H9 (cell line): ENCODE measurements around the gene HS3ST3B1. TPM values are rescaled to one million over a fixed set of nuclear protein-coding genes. Genes with fewer than 3 reads are reported as not detected.

Experiments
- DNase-seq: peaks from one replicate; pipeline ENCODE4 v3.0.0-alpha.2; 2017
- H2AFZ ChIP-seq: one replicate; pipeline ENCODE4 v1.6.1; 2013; ENCODE audit warnings: mild to moderate bottlenecking, low read length, control low read depth, moderate library complexity
- H2AK5ac ChIP-seq: 2 replicates; pipeline ENCODE4 v1.6.1; 2013; ENCODE audit warnings: low read length, control low read depth, mixed read lengths; ENCODE audit not compliant: insufficient read length
- H2BK120ac ChIP-seq: one replicate; pipeline ENCODE4 v1.6.1; 2013; ENCODE audit warnings: low read depth, mild to moderate bottlenecking, low read length, control low read depth, inconsistent platforms; ENCODE audit not compliant: poor library complexity, severe bottlenecking
- H2BK12ac ChIP-seq: 2 replicates; pipeline ENCODE4 v1.6.1; 2013; ENCODE audit warnings: low read length, control low read depth, mixed read lengths, low read depth; ENCODE audit not compliant: insufficient read length
- H2BK15ac ChIP-seq: 2 replicates; pipeline ENCODE4 v1.6.1; 2013; ENCODE audit warnings: low read depth, low read length, control low read depth
- H2BK20ac ChIP-seq: one replicate; pipeline ENCODE4 v1.6.1; 2013; ENCODE audit warnings: low read depth, mild to moderate bottlenecking, low read length, control low read depth, inconsistent platforms; ENCODE audit not compliant: poor library complexity, severe bottlenecking
- H2BK5ac ChIP-seq: 2 replicates; pipeline ENCODE4 v1.6.1; 2013; ENCODE audit warnings: low read length, control low read depth, mixed read lengths; ENCODE audit not compliant: insufficient read length
- H3K14ac ChIP-seq: 2 replicates; pipeline ENCODE4 v1.6.1; 2013; ENCODE audit warnings: low read length, control low read depth; ENCODE audit not compliant: insufficient read depth
- H3K18ac ChIP-seq: 2 replicates; pipeline ENCODE4 v1.6.1; 2013; ENCODE audit warnings: low read depth, mild to moderate bottlenecking, mixed read lengths, low read length, control low read depth; ENCODE audit not compliant: insufficient read length
- H3K23ac ChIP-seq: 2 replicates; pipeline ENCODE4 v1.6.1; 2013; ENCODE audit warnings: low read length, control low read depth, mixed read lengths, low read depth; ENCODE audit not compliant: insufficient read length
- H3K23me2 ChIP-seq: 2 replicates; pipeline ENCODE4 v1.6.1; 2013; ENCODE audit warnings: low read depth, mild to moderate bottlenecking, mixed read lengths, low read length, control low read depth; ENCODE audit not compliant: insufficient read length, poor library complexity, severe bottlenecking
- H3K27ac ChIP-seq: 2 replicates; pipeline ENCODE4 v1.5.1; 2013; ENCODE audit warnings: low read length, control low read depth, mixed read lengths, low read depth; ENCODE audit not compliant: insufficient read length
- H3K27me3 ChIP-seq: 2 replicates; pipeline ENCODE4 v1.6.1; 2013; ENCODE audit warnings: low read length, control low read depth, inconsistent platforms; ENCODE audit not compliant: insufficient read depth
- H3K4ac ChIP-seq: 2 replicates; pipeline ENCODE4 v1.6.1; 2013; ENCODE audit warnings: low read depth, mild to moderate bottlenecking, control low read depth, inconsistent platforms, low read length, moderate library complexity
- H3K4me1 ChIP-seq: 2 replicates; pipeline ENCODE4 v1.6.1; 2013; ENCODE audit warnings: low read length, control low read depth, inconsistent platforms; ENCODE audit not compliant: insufficient read depth
- H3K4me2 ChIP-seq: 2 replicates; pipeline ENCODE4 v1.6.1; 2013; ENCODE audit warnings: low read length, control low read depth, mixed read lengths; ENCODE audit not compliant: insufficient read length, insufficient read depth
- H3K56ac ChIP-seq: 2 replicates; pipeline ENCODE4 v1.6.1; 2013; ENCODE audit warnings: low read depth, mild to moderate bottlenecking, mixed read lengths, low read length, control low read depth; ENCODE audit not compliant: insufficient read length
- H3K79me1 ChIP-seq: 2 replicates; pipeline ENCODE4 v1.6.1; 2013; ENCODE audit warnings: low read depth, mild to moderate bottlenecking, moderate library complexity, low read length, control low read depth, inconsistent platforms; ENCODE audit not compliant: insufficient read depth, poor library complexity, severe bottlenecking
- H3K79me2 ChIP-seq: 2 replicates; pipeline ENCODE4 v1.6.1; 2013; ENCODE audit warnings: low read length, control low read depth, inconsistent platforms; ENCODE audit not compliant: insufficient read depth
- H3K9ac ChIP-seq: 2 replicates; pipeline ENCODE4 v1.6.1; 2013; ENCODE audit warnings: low read length, control low read depth, mixed read lengths; ENCODE audit not compliant: insufficient read length; ENCODE audit errors: extremely low read depth
- H3K9me3 ChIP-seq: one replicate; pipeline ENCODE4 v1.6.1; 2013; ENCODE audit warnings: low read depth, low read length, inconsistent platforms; ENCODE audit not compliant: control insufficient read depth
- H3T11ph ChIP-seq: one replicate; pipeline ENCODE4 v1.6.1; 2013; ENCODE audit warnings: mild to moderate bottlenecking, low read length, control low read depth, inconsistent platforms
- H4K20me1 ChIP-seq: one replicate; pipeline ENCODE4 v1.6.1; 2013; ENCODE audit not compliant: control insufficient read depth, insufficient read length, insufficient read depth
- H4K5ac ChIP-seq: 2 replicates; pipeline ENCODE4 v1.6.1; 2013; ENCODE audit warnings: low read depth, mild to moderate bottlenecking, mixed read lengths, low read length, control low read depth; ENCODE audit not compliant: insufficient read length
- H4K8ac ChIP-seq: replicated peaks from 2 replicates; pipeline ENCODE4 v1.6.1; 2013; ENCODE audit warnings: low read length, control low read depth, mixed read lengths, low read depth; ENCODE audit not compliant: insufficient read length
- H4K91ac ChIP-seq: 2 replicates; pipeline ENCODE4 v1.6.1; 2013; ENCODE audit warnings: low read depth, mild to moderate bottlenecking, moderate library complexity, mixed read lengths, low read length, control low read depth; ENCODE audit not compliant: insufficient read length
- H3K27ac Mint-ChIP-seq, 3 experiments: 2 replicates in 2 of 3; 3 replicates in 1 of 3; pipeline ENCODE4 v1.8.0; 2020 to 2021; ENCODE audit warnings: mixed read lengths in 3 of 3, mild to moderate bottlenecking in 1 of 3, moderate library complexity in 1 of 3
- H3K27me3 Mint-ChIP-seq: 2 replicates; pipeline ENCODE4 v1.8.0; 2021; ENCODE audit warnings: low read depth, mild to moderate bottlenecking, moderate library complexity, mixed read lengths
- H3K36me3 Mint-ChIP-seq, 3 experiments: 2 replicates in 2 of 3; 3 replicates in 1 of 3; pipeline ENCODE4 v1.8.0; 2020 to 2021; ENCODE audit warnings: low read depth in 3 of 3, mixed read lengths in 3 of 3; ENCODE audit not compliant: insufficient read depth in 1 of 3
- H3K4me1 Mint-ChIP-seq, 2 experiments: 2 replicates each; pipeline ENCODE4 v1.8.0; 2020; ENCODE audit warnings: mixed read lengths in 2 of 2
- H3K4me3 Mint-ChIP-seq, 2 experiments: 2 replicates in 1 of 2; 3 replicates in 1 of 2; pipeline ENCODE4 v1.8.0; 2020 to 2021; ENCODE audit warnings: mild to moderate bottlenecking in 2 of 2, mixed read lengths in 2 of 2, moderate library complexity in 1 of 2
- H3K9me3 Mint-ChIP-seq, 2 experiments: 2 replicates in 1 of 2; 3 replicates in 1 of 2; pipeline ENCODE4 v1.8.0; 2020; ENCODE audit warnings: mild to moderate bottlenecking in 2 of 2, mixed read lengths in 2 of 2, moderate library complexity in 1 of 2
- WGBS: extraction: QIAGEN DNeasy Blood & Tissue Kit; methylation state at CpG from one replicate; pipeline ENCODE4 v1.1.7; 2013; ENCODE audit warnings: missing lambda C conversion rate, low lambda C conversion rate, mixed read lengths; ENCODE audit not compliant: insufficient read length; ENCODE audit errors: extremely low coverage; 5-methylcytosine and 5-hydroxymethylcytosine counted together
- total RNA-seq: library from RNA; stranded (reverse); gene quantifications from 2 replicates; pipeline ENCODE4 v1.2.1, GENCODE V29; 2021
- TF ChIP-seq, protein P1 (sequence below): fragments of 200-600 bp; sonication (generic); conservative IDR thresholded peaks from 3 replicates; pipeline ENCODE4 v1.8.0; 2021; ENCODE audit warnings: antibody characterized with exemption, mild to moderate bottlenecking

Gene HS3ST3B1
- total RNA-seq, 1 experiment from 2014 or later, result 2.8 TPM

DNA sequence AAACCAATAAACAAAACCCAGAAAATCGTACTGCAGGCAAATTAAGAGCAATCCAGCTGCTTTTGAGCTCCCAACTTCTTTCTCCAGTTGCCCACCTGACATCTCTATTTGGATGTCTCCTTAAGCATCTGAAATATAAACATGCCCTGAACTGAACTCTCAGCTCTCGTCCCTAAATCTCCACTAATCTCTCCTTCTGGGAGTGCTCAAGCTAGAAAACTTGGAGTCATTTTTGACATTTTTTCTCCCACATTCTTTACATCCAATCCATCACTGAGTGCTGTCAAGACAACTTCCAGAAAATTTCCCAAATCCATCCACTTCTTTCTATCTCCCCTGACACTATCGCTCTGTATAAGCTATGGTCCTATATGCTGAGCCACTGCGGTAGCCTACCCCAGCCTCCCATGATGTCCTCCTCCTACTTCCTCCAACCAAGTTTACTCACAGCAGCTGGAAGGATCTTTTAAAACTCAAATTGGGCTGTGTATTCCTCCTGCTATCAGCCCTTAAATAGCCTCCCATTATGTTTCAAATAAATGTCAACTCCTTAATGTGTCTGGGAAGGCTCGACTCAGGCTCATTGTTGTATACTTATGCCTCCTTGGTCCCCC lies 53.1 kb downstream of the HS3ST3B1 start:
- H3K4me1 Mint-ChIP-seq, result peaks cover 6 to 7% of the 10 kb centered on the region in 2 experiments
- H4K20me1 ChIP-seq, result no peaks in the 10 kb centered on the region
- no peaks in the 10 kb centered on the region for H3K27me3 ChIP-seq
- H3K23ac ChIP-seq, result no peak overlapping the region
- no peak overlapping the region for H2BK120ac ChIP-seq
- H2BK15ac ChIP-seq, result no peak overlapping the region
- H3K27ac ChIP-seq, result no peak overlapping the region
- H3K23me2 ChIP-seq, result no peaks in the 10 kb centered on the region
- no peak overlapping the region for H4K5ac ChIP-seq
- H4K8ac ChIP-seq, result no peak overlapping the region
- no peak overlapping the region for H4K91ac ChIP-seq
- TF ChIP-seq, protein P1, sequence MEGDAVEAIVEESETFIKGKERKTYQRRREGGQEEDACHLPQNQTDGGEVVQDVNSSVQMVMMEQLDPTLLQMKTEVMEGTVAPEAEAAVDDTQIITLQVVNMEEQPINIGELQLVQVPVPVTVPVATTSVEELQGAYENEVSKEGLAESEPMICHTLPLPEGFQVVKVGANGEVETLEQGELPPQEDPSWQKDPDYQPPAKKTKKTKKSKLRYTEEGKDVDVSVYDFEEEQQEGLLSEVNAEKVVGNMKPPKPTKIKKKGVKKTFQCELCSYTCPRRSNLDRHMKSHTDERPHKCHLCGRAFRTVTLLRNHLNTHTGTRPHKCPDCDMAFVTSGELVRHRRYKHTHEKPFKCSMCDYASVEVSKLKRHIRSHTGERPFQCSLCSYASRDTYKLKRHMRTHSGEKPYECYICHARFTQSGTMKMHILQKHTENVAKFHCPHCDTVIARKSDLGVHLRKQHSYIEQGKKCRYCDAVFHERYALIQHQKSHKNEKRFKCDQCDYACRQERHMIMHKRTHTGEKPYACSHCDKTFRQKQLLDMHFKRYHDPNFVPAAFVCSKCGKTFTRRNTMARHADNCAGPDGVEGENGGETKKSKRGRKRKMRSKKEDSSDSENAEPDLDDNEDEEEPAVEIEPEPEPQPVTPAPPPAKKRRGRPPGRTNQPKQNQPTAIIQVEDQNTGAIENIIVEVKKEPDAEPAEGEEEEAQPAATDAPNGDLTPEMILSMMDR, result no peak
- H3K27ac Mint-ChIP-seq, result no peak overlapping the region
- H3K18ac ChIP-seq, result no peak overlapping the region
- no peak overlapping the region for H2BK5ac ChIP-seq
- no peak overlapping the region for H3K56ac ChIP-seq
- no peaks in the 10 kb centered on the region for H3K79me1 ChIP-seq
- H2BK20ac ChIP-seq, result no peak overlapping the region
- H3K79me2 ChIP-seq, result no peaks in the 10 kb centered on the region
- no peak overlapping the region for H3K9ac ChIP-seq
- no peak overlapping the region for H2BK12ac ChIP-seq
- H3K9me3 Mint-ChIP-seq, result no peaks in the 10 kb centered on the region
- H3K27me3 Mint-ChIP-seq, result no peaks in the 10 kb centered on the region
- H3T11ph ChIP-seq, result no peak overlapping the region
- H3K4me1 ChIP-seq, result peaks cover 12% of the 10 kb centered on the region
- no peak overlapping the region for H3K14ac ChIP-seq
- no peaks in the 10 kb centered on the region for H3K36me3 Mint-ChIP-seq
- no peak overlapping the region for H3K4me3 Mint-ChIP-seq
- no peak overlapping the region for H2AK5ac ChIP-seq
- no peak overlapping the region for H2AFZ ChIP-seq
- no peaks in the 10 kb centered on the region for H3K9me3 ChIP-seq
- DNase-seq, result no peak
- H3K4ac ChIP-seq, result no peak overlapping the region
- WGBS, result no CpG with 5 or more reads among the region's 5 CpGs
- H3K4me2 ChIP-seq, result no peak overlapping the region
